A549 treated with Mapracorat at 1 μM for 4 hours (cell line): Measurements from ENCODE around the gene FYB2. TPM values are rescaled to one million over a fixed set of nuclear protein-coding genes. Genes with fewer than 3 reads are reported as not detected.

ENCODE experiments used
- total RNA-seq: library from RNA; stranded (reverse); fragments of 200-300 nt; extraction: Qiagen RNA extraction; gene quantifications from 5 replicates; pipeline ENCODE4 v1.2.3, GENCODE V29; 2022

FYB2 gene, protein sequence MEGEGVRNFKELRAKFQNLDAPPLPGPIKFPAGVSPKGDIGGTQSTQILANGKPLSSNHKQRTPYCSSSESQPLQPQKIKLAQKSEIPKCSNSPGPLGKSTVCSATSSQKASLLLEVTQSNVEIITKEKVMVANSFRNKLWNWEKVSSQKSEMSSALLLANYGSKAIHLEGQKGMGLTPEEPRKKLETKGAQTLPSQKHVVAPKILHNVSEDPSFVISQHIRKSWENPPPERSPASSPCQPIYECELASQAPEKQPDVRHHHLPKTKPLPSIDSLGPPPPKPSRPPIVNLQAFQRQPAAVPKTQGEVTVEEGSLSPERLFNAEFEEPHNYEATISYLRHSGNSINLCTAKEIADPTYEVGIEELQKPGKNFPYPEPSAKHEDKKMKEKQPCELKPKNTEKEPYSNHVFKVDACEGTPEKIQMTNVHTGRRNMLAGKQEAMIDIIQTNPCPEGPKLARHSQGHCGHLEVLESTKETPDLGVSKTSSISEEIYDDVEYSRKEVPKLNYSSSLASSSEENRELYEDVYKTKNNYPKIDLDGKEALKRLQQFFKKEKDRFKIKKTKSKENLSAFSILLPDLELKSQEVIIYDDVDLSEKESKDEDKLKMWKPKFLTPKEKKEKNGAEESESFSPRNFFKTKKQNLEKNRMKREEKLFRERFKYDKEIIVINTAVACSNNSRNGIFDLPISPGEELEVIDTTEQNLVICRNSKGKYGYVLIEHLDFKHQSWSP
- not detected in 5 replicates for total RNA-seq

GRCh38 chr1:56819387-56819899, at the start of gene FYB2:
TSS of gene FYB2 (minus strand) at chr1:56819404. CDS start at chr1:56819290, 114 bp downstream.

GRCh38 chr1:56854521-56855099, 35.4 kb upstream of the FYB2 start, which contains the start of gene C8A:
TSS of gene C8A (plus strand) at chr1:56854797. CDS start at chr1:56854902, 105 bp downstream.

Other genes starting within 250 kb of the FYB2 start
- gene PLPP3, start 239.8 kb downstream of the FYB2 start, total RNA-seq, result 25.2 to 31.7 TPM (median 27.9 TPM) in 5 replicates
- 1.9 to 2.3 TPM (median 2.1 TPM) in 5 replicates for gene PRKAA2, start 174.1 kb downstream of the FYB2 start, total RNA-seq
- not detected in 5 replicates for gene C8A, start 35.4 kb upstream of the FYB2 start, total RNA-seq
- gene C8B, start 146.6 kb upstream of the FYB2 start, total RNA-seq, result not detected in 5 replicates